Hepatocyte (in vitro differentiated cells): ENCODE data around the gene SLC35D2. TPM values are rescaled to one million over a fixed set of nuclear protein-coding genes. Genes with fewer than 3 reads are reported as not detected.

ENCODE experiments used
- DNase-seq: peaks from one replicate; pipeline ENCODE4 v3.0.0-alpha.2; 2016; ENCODE audit warnings: low spot score
- H2AFZ ChIP-seq: fragments of 200-600 bp; sonication (generic); 2 replicates; pipeline ENCODE4 v1.6.0; 2016; ENCODE audit warnings: antibody characterized with exemption, mild to moderate bottlenecking
- H3K27ac ChIP-seq: fragments of 200-600 bp; sonication (generic); 2 replicates; pipeline ENCODE4 v1.5.1; 2016; ENCODE audit warnings: mild to moderate bottlenecking
- H3K27me3 ChIP-seq: fragments of 200-600 bp; sonication (generic); 2 replicates; pipeline ENCODE4 v1.6.1; 2016
- H3K36me3 ChIP-seq: fragments of 200-600 bp; sonication (generic); replicated peaks from 2 replicates; pipeline ENCODE4 v1.5.1; 2016; ENCODE audit warnings: low read depth; ENCODE audit not compliant: insufficient read depth
- H3K4me1 ChIP-seq: fragments of 200-600 bp; sonication (generic); 2 replicates; pipeline ENCODE4 v1.5.1; 2016; ENCODE audit warnings: mild to moderate bottlenecking, moderate library complexity; ENCODE audit not compliant: insufficient read depth
- H3K4me2 ChIP-seq: fragments of 200-600 bp; sonication (generic); 2 replicates; pipeline ENCODE4 v1.6.0; 2016
- H3K4me3 ChIP-seq: fragments of 200-600 bp; sonication (generic); 2 replicates; pipeline ENCODE4 v1.5.1; 2016; ENCODE audit warnings: mild to moderate bottlenecking
- H3K79me2 ChIP-seq: fragments of 200-600 bp; sonication (generic); 2 replicates; pipeline ENCODE4 v1.6.0; 2017; ENCODE audit warnings: mild to moderate bottlenecking
- H3K9me2 ChIP-seq: fragments of 200-600 bp; sonication (generic); replicated peaks from 2 replicates; pipeline ENCODE4 v1.6.0; 2017; ENCODE audit warnings: mild to moderate bottlenecking; ENCODE audit not compliant: insufficient read depth
- H3K9me3 ChIP-seq: fragments of 200-600 bp; sonication (generic); 2 replicates; pipeline ENCODE4 v1.5.1; 2016; ENCODE audit warnings: low read depth, mild to moderate bottlenecking
- H4K20me1 ChIP-seq: fragments of 200-600 bp; sonication (generic); 2 replicates; pipeline ENCODE4 v1.6.0; 2016; ENCODE audit warnings: mild to moderate bottlenecking; ENCODE audit not compliant: insufficient read depth, poor library complexity, severe bottlenecking
- CTCF ChIP-seq: fragments of 200-600 bp; sonication (generic); IDR thresholded peaks from 2 replicates; pipeline ENCODE4 v1.5.1; 2016; ENCODE audit warnings: antibody characterized with exemption, mild to moderate bottlenecking; ENCODE audit not compliant: poor library complexity
- EZH2 ChIP-seq: fragments of 200-600 bp; sonication (generic); IDR thresholded peaks from 2 replicates; pipeline ENCODE4 v1.6.1; 2016; ENCODE audit warnings: antibody characterized with exemption, mild to moderate bottlenecking, borderline replicate concordance
- EZH2phosphoT487 ChIP-seq: fragments of 200-600 bp; sonication (generic); IDR thresholded peaks from one replicate; pipeline ENCODE4 v1.6.1; 2018; ENCODE audit warnings: antibody characterized with exemption, mild to moderate bottlenecking, low read depth, moderate library complexity; ENCODE audit not compliant: unreplicated experiment, severe bottlenecking
- WGBS: methylation state at CpG from one replicate; pipeline ENCODE4 v1.1.6; 2016; ENCODE audit warnings: low lambda C conversion rate; ENCODE audit errors: missing lambda C conversion rate; 5-methylcytosine and 5-hydroxymethylcytosine counted together
- polyA plus RNA-seq: library from polyadenylated mRNA; unstranded; fragments of >200 nt; fragmentation: Nextera tagmentation; extraction: Ambion mirVana; gene quantifications from 2 replicates; pipeline ENCODE4 v1.2.1, GENCODE V29; 2016
- total RNA-seq: library from RNA; depleted of rRNA; stranded (reverse); fragments of >200 nt; gene quantifications from 2 replicates; pipeline ENCODE4 v1.2.3, GENCODE V29; 2014

The SLC35D2 gene
- total and polyA plus RNA-seq, 2 experiments from 2014 or later: 77.7 to 87.5 TPM

GRCh38 chr9:96420468-96421219, 37.1 kb upstream of the SLC35D2 start:
- Histone ChIP-seq H2AFZ (peak overlapping the region; percentile 17), H3K36me3 (no peaks in the 10 kb centered on the region), H3K9me2 (no peaks in the 10 kb centered on the region), H3K27me3 (no peaks in the 10 kb centered on the region), H3K4me2 (peak overlapping the region; percentile 83), H3K79me2 (peaks cover 12% of the 10 kb centered on the region), H4K20me1 (no peaks in the 10 kb centered on the region), H3K4me3 (no peak overlapping the region), H3K4me1 (peaks cover 22% of the 10 kb centered on the region), H3K27ac (peak overlapping the region; percentile 99), H3K9me3 (no peaks in the 10 kb centered on the region)
- TF ChIP-seq EZH2phosphoT487 (no peak), CTCF (no peak), EZH2 (no peak)
- DNase-seq: peak; percentile 81
- 33% methylated on average over 6 of the region's 6 CpGs for WGBS

- H3K9me3 ChIP-seq: no peaks in the 10 kb centered on the region
- TF ChIP-seq CTCF (no peak), EZH2 (no peak), EZH2phosphoT487 (no peak)
- H3K27ac ChIP-seq: peak overlapping the region; percentile 99
- peak overlapping the region; percentile 83 for H3K4me2 ChIP-seq
- H3K4me1 ChIP-seq: peaks cover 22% of the 10 kb centered on the region
- H3K79me2 ChIP-seq: peaks cover 22% of the 10 kb centered on the region
- no peak for DNase-seq
- no peaks in the 10 kb centered on the region for H4K20me1 ChIP-seq
- H3K36me3 ChIP-seq: no peaks in the 10 kb centered on the region
- WGBS: 59% methylated on average over 2 of the region's 2 CpGs
- H2AFZ ChIP-seq: no peak overlapping the region
- H3K4me3 ChIP-seq: peak overlapping the region; percentile 54
- no peaks in the 10 kb centered on the region for H3K9me2 ChIP-seq
- H3K27me3 ChIP-seq: no peaks in the 10 kb centered on the region
These were observed 36.1 kb upstream of the SLC35D2 start for GRCh38 chr9:96419691-96419969.

GRCh38 chr9:96418920-96419690, 35.6 kb upstream of the SLC35D2 start:
- Histone ChIP-seq H3K4me2 (peak overlapping the region; percentile 83), H3K4me1 (peaks cover 22% of the 10 kb centered on the region), H2AFZ (peak overlapping the region; percentile 76), H3K27me3 (no peaks in the 10 kb centered on the region), H3K4me3 (peak overlapping the region; percentile 54), H4K20me1 (no peaks in the 10 kb centered on the region), H3K79me2 (peaks cover 27% of the 10 kb centered on the region), H3K9me3 (no peaks in the 10 kb centered on the region), H3K36me3 (no peaks in the 10 kb centered on the region), H3K9me2 (no peaks in the 10 kb centered on the region), H3K27ac (peak overlapping the region; percentile 99)
- no peak for TF ChIP-seq EZH2phosphoT487
- TF ChIP-seq CTCF: no peak
- TF ChIP-seq EZH2: no peak
- WGBS: 0% methylated on average over 25 of the region's 58 CpGs
- DNase-seq: peak; percentile 86
